H1 (cell line): ENCODE results near the gene ARL14. TPM values are rescaled to one million over a fixed set of nuclear protein-coding genes. Genes with fewer than 3 reads are reported as not detected.

Source experiments
- EZH2 ChIP-seq: fragments of 200-600 bp; sonication (generic); IDR thresholded peaks from 2 replicates; pipeline ENCODE4 v1.7.1; 2012; ENCODE audit warnings: low read depth, mild to moderate bottlenecking, moderate library complexity, low read length, inconsistent platforms; ENCODE audit not compliant: severe bottlenecking
- polyA plus RNA-seq, 7 experiments: library from polyadenylated mRNA; depleted of rRNA in 3 of 7; stranded (reverse) in 5 of 7; unstranded in 2 of 7; fragments of >200 nt in 5 of 7; fragments of 200-250 nt in 2 of 7; gene quantifications; 1 replicate in 5 of 7; 2 replicates in 1 of 7; 4 replicates in 1 of 7; pipeline versions ENCODE4 v1.2.1 to v1.2.3, GENCODE V29; 2011 to 2013; ENCODE audit warnings: missing spikeins in 2 of 7, mixed read lengths in 2 of 7
- total RNA-seq: library from RNA; stranded (reverse); fragmentation: NEBNext Ultra II Directional; extraction: Animal tissue kit (Norgen Biotek cat#: 25700); gene quantifications from 2 replicates; pipeline ENCODE4 v1.2.1, GENCODE V29; 2021

ARL14 gene
- total and polyA plus RNA-seq, 2 of the 8 experiments (the other 6 are each of a cell fraction or from before 2014, with no cell fraction given): not detected

DNA sequence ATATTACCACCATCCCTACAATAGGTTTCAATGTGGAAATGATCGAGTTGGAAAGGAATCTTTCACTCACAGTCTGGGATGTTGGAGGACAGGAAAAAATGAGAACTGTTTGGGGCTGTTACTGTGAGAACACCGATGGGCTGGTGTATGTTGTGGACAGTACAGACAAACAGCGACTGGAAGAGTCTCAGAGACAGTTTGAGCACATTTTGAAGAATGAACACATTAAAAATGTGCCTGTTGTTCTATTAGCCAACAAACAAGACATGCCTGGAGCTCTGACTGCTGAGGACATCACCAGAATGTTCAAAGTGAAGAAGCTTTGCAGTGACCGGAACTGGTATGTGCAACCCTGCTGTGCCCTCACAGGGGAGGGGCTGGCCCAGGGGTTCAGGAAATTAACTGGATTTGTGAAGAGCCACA lies 510 bp downstream of the ARL14 start (continued):
- TF ChIP-seq EZH2: no peak
